HepG2 (cell line): Measurements from ENCODE around the gene LLGL2. TPM values are rescaled to one million over a fixed set of nuclear protein-coding genes. Genes with fewer than 3 reads are reported as not detected.

ENCODE experiments used
- BHLHE40 ChIP-seq: IDR thresholded peaks from 2 replicates; pipeline ENCODE4 v1.6.1; 2011; ENCODE audit warnings: low read length, improper control_type of control experiment
- GABPB1 ChIP-seq: IDR thresholded peaks from 2 replicates; pipeline ENCODE4 v1.6.1; 2016; ENCODE audit warnings: mild to moderate bottlenecking, missing genetic modification reagents, moderate library complexity, missing compliant biosample characterization
- HOXA3 ChIP-seq: sonication (generic); formaldehyde crosslinking; IDR thresholded peaks from 2 replicates; pipeline ENCODE4 v1.5.0; 2020; ENCODE audit warnings: missing genetic modification reagents
- KDM6A ChIP-seq: IDR thresholded peaks from 2 replicates; pipeline ENCODE4 v1.6.1; 2016; ENCODE audit warnings: low read depth
- THYN1 ChIP-seq: sonication (generic); formaldehyde crosslinking; IDR thresholded peaks from 2 replicates; pipeline ENCODE4 v1.8.1; 2023; ENCODE audit warnings: low read depth, mild to moderate bottlenecking, moderate library complexity, missing genetic modification reagents, borderline replicate concordance
- ZMYM2 ChIP-seq: sonication (generic); formaldehyde crosslinking; IDR thresholded peaks from 2 replicates; pipeline ENCODE4 v1.8.0; 2022; ENCODE audit warnings: mild to moderate bottlenecking, missing genetic modification reagents
- ZNF180 ChIP-seq: sonication (generic); formaldehyde crosslinking; IDR thresholded peaks from 2 replicates; pipeline ENCODE4 v1.4.0; 2020; ENCODE audit warnings: low read depth, missing genetic modification reagents, borderline replicate concordance
- ZNF234 ChIP-seq: sonication (generic); formaldehyde crosslinking; conservative IDR thresholded peaks from 2 replicates; pipeline ENCODE4 v1.5.1; 2020; ENCODE audit warnings: mild to moderate bottlenecking, missing genetic modification reagents
- ZNF816 ChIP-seq: sonication (generic); formaldehyde crosslinking; IDR thresholded peaks from 2 replicates; pipeline ENCODE4 v1.8.0; 2022; ENCODE audit warnings: missing genetic modification reagents, mild to moderate bottlenecking, borderline replicate concordance
- polyA plus RNA-seq, 8 experiments: library from polyadenylated mRNA; depleted of rRNA in 3 of 8; stranded (reverse) in 7 of 8; unstranded in 1 of 8; fragments of >200 nt; fragmentation: Illumina TruSeq in 4 of 8; extraction: Trizol in 4 of 8; gene quantifications; 2 replicates each; pipeline versions ENCODE4 v1.2.1 to v1.2.3, GENCODE V29; 2011 to 2016; ENCODE audit warnings: low read depth in 4 of 8, missing spikeins in 1 of 8, mixed read lengths in 1 of 8; ENCODE audit not compliant: insufficient read depth in 1 of 8
- total RNA-seq, 5 experiments: library from RNA; depleted of rRNA; stranded (reverse); fragments of >200 nt; fragmentation: Illumina TruSeq; extraction: Trizol; gene quantifications; 2 replicates each; pipeline ENCODE4 v1.2.3, GENCODE V29; 2016; ENCODE audit warnings: low read depth in 1 of 5
- TF ChIP-seq, protein P1 (sequence below): sonication (generic); formaldehyde crosslinking; IDR thresholded peaks from 2 replicates; pipeline ENCODE4 v1.5.0; 2020; ENCODE audit warnings: missing genetic modification reagents
- TF ChIP-seq, protein P2 (sequence below): sonication (generic); formaldehyde crosslinking; conservative IDR thresholded peaks from 2 replicates; pipeline ENCODE4 v1.4.0; 2020; ENCODE audit warnings: missing genetic modification reagents
- TF ChIP-seq, protein P3 (sequence below): sonication (generic); formaldehyde crosslinking; IDR thresholded peaks from one replicate; pipeline ENCODE4 v1.5.1; 2020; ENCODE audit warnings: mild to moderate bottlenecking, missing genetic modification reagents; ENCODE audit errors: not compliant biosample characterization
- TF ChIP-seq, protein P4 (sequence below): IDR thresholded peaks from 2 replicates; pipeline ENCODE4 v1.6.1; 2016; ENCODE audit warnings: low read depth, missing genetic modification reagents, missing compliant biosample characterization

LLGL2 gene
- total and polyA plus RNA-seq, 2 of the 13 experiments (the other 11 are each of a cell fraction or from before 2014, with no cell fraction given), result 83.0 to 86.7 TPM

DNA sequence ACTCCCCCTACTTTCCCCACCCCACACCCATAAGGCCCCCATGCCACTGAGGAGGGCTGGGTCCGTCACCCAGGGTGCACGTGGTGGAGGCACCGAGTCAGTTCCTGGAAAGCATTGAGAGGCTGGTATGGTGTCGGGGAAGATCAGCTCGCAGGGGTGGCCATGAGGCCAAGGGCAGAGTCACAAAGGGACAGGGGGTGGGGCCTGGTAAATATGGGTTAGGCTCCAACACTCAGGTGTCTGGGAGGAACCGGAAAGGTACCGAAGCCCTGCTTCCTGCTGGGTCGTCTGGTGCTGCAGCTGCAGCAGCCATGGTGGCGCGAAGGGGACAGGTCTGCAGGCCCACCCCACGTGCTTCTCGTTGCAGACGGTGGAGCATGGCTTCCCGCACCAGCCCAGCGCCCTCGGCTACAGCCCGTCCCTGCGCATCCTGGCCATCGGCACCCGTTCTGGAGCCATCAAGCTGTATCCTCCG, 30.2 kb downstream of the LLGL2 start (continued):
- TF ChIP-seq, protein P1, sequence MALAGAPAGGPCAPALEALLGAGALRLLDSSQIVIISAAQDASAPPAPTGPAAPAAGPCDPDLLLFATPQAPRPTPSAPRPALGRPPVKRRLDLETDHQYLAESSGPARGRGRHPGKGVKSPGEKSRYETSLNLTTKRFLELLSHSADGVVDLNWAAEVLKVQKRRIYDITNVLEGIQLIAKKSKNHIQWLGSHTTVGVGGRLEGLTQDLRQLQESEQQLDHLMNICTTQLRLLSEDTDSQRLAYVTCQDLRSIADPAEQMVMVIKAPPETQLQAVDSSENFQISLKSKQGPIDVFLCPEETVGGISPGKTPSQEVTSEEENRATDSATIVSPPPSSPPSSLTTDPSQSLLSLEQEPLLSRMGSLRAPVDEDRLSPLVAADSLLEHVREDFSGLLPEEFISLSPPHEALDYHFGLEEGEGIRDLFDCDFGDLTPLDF (CRISPR knock-in tag), result no peak
- no peak for TF ChIP-seq ZMYM2 (CRISPR knock-in tag)
- TF ChIP-seq HOXA3 (CRISPR knock-in tag), result peak; percentile 63
- TF ChIP-seq ZNF180 (CRISPR knock-in tag), result no peak
- TF ChIP-seq ZNF234 (CRISPR knock-in tag), result no peak
- TF ChIP-seq, protein P2, sequence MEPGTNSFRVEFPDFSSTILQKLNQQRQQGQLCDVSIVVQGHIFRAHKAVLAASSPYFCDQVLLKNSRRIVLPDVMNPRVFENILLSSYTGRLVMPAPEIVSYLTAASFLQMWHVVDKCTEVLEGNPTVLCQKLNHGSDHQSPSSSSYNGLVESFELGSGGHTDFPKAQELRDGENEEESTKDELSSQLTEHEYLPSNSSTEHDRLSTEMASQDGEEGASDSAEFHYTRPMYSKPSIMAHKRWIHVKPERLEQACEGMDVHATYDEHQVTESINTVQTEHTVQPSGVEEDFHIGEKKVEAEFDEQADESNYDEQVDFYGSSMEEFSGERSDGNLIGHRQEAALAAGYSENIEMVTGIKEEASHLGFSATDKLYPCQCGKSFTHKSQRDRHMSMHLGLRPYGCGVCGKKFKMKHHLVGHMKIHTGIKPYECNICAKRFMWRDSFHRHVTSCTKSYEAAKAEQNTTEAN (CRISPR knock-in tag), result no peak
- TF ChIP-seq GABPB1 (CRISPR knock-in tag), result peak; percentile 50; the same call in 1 of the 2 replicates
- no peak for TF ChIP-seq THYN1 (CRISPR knock-in tag)
- no peak for TF ChIP-seq BHLHE40
- TF ChIP-seq, protein P3, sequence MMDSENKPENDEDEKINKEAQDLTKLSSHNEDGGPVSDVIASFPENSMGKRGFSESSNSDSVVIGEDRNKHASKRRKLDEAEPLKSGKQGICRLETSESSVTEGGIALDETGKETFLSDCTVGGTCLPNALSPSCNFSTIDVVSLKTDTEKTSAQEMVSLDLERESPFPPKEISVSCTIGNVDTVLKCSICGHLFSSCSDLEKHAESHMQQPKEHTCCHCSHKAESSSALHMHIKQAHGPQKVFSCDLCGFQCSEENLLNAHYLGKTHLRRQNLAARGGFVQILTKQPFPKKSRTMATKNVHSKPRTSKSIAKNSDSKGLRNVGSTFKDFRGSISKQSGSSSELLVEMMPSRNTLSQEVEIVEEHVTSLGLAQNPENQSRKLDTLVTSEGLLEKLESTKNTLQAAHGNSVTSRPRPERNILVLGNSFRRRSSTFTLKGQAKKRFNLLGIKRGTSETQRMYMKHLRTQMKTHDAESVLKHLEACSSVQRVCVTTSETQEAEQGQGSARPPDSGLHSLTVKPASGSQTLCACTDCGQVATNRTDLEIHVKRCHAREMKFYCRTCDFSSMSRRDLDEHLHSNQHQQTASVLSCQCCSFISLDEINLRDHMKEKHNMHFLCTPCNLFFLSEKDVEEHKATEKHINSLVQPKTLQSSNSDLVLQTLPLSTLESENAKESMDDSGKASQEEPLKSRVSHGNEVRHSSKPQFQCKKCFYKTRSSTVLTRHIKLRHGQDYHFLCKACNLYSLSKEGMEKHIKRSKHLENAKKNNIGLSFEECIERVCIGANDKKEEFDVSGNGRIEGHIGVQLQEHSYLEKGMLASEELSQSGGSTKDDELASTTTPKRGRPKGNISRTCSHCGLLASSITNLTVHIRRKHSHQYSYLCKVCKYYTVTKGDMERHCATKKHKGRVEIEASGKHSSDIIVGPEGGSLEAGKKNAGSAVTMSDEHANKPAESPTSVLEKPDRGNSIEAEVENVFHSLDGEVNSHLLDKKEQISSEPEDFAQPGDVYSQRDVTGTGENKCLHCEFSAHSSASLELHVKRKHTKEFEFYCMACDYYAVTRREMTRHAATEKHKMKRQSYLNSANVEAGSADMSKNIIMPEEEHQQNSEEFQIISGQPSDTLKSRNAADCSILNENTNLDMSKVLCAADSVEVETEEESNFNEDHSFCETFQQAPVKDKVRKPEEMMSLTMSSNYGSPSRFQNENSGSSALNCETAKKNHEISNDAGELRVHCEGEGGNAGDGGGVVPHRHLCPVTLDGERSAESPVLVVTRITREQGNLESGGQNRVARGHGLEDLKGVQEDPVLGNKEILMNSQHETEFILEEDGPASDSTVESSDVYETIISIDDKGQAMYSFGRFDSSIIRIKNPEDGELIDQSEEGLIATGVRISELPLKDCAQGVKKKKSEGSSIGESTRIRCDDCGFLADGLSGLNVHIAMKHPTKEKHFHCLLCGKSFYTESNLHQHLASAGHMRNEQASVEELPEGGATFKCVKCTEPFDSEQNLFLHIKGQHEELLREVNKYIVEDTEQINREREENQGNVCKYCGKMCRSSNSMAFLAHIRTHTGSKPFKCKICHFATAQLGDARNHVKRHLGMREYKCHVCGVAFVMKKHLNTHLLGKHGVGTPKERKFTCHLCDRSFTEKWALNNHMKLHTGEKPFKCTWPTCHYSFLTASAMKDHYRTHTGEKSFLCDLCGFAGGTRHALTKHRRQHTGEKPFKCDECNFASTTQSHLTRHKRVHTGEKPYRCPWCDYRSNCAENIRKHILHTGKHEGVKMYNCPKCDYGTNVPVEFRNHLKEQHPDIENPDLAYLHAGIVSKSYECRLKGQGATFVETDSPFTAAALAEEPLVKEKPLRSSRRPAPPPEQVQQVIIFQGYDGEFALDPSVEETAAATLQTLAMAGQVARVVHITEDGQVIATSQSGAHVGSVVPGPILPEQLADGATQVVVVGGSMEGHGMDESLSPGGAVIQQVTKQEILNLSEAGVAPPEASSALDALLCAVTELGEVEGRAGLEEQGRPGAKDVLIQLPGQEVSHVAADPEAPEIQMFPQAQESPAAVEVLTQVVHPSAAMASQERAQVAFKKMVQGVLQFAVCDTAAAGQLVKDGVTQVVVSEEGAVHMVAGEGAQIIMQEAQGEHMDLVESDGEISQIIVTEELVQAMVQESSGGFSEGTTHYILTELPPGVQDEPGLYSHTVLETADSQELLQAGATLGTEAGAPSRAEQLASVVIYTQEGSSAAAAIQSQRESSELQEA (CRISPR knock-in tag), result no peak
- TF ChIP-seq, protein P4, sequence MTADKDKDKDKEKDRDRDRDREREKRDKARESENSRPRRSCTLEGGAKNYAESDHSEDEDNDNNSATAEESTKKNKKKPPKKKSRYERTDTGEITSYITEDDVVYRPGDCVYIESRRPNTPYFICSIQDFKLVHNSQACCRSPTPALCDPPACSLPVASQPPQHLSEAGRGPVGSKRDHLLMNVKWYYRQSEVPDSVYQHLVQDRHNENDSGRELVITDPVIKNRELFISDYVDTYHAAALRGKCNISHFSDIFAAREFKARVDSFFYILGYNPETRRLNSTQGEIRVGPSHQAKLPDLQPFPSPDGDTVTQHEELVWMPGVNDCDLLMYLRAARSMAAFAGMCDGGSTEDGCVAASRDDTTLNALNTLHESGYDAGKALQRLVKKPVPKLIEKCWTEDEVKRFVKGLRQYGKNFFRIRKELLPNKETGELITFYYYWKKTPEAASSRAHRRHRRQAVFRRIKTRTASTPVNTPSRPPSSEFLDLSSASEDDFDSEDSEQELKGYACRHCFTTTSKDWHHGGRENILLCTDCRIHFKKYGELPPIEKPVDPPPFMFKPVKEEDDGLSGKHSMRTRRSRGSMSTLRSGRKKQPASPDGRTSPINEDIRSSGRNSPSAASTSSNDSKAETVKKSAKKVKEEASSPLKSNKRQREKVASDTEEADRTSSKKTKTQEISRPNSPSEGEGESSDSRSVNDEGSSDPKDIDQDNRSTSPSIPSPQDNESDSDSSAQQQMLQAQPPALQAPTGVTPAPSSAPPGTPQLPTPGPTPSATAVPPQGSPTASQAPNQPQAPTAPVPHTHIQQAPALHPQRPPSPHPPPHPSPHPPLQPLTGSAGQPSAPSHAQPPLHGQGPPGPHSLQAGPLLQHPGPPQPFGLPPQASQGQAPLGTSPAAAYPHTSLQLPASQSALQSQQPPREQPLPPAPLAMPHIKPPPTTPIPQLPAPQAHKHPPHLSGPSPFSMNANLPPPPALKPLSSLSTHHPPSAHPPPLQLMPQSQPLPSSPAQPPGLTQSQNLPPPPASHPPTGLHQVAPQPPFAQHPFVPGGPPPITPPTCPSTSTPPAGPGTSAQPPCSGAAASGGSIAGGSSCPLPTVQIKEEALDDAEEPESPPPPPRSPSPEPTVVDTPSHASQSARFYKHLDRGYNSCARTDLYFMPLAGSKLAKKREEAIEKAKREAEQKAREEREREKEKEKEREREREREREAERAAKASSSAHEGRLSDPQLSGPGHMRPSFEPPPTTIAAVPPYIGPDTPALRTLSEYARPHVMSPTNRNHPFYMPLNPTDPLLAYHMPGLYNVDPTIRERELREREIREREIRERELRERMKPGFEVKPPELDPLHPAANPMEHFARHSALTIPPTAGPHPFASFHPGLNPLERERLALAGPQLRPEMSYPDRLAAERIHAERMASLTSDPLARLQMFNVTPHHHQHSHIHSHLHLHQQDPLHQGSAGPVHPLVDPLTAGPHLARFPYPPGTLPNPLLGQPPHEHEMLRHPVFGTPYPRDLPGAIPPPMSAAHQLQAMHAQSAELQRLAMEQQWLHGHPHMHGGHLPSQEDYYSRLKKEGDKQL (CRISPR knock-in tag), result no peak
- TF ChIP-seq KDM6A (CRISPR knock-in tag), result no peak
- TF ChIP-seq ZNF816 (CRISPR knock-in tag), result no peak
